ENCODE measurements around the gene PMM1.

- TF ChIP-seq CTCF (IDR thresholded peaks at IDR 0.05; ENCODE audit: low read depth, low read length, poor library complexity, severe bottlenecking) (no peak), EZH2phosphoT487 (IDR thresholded peaks at IDR 0.05; ENCODE audit: borderline replicate concordance, low read length) (no peak)
Measured at GRCh38 chr22:41535244-41535643, 54.4 kb downstream of the PMM1 start.
